ENCODE measurements around the gene DIABLO. TPM values are rescaled to one million over a fixed set of nuclear protein-coding genes. Genes with fewer than 3 reads are reported as not detected.

Gene DIABLO
- total RNA-seq, 6 donors from 2014 or later: 27.2 to 61.8 (median 42.1) TPM

DNA sequence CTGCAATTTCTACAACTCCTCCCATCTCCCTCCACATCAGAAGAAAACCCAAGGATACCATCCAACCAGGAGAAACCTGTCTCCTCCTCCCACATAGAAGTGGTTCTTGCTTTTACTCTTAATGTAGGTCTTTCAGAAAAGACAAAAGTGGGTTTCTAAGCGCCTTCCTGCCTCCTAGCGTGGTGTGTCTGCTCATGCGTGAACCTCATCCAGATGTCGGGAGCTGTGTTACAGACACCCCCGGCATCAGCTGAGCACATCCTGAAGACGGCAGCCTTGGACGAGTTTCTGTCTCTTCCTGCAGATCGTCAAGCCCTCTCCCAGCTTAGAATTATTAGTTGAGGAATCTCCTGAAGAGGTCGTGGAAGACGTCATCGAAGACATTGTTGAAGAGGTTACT lies 33.4 kb downstream of the DIABLO start:
- H3K4me3 ChIP-seq: no peak overlapping the region
- no peak for DNase-seq
- H3K9me3 ChIP-seq: no peaks in the 10 kb centered on the region
- H3K27ac ChIP-seq: no peak overlapping the region
- H3K4me1 ChIP-seq: peaks cover 0 to 2% (median 0%) of the 10 kb centered on the region in 4 donors
- WGBS, 2 donors: 82 to 88% methylated on average over 11 of the region's 11 CpGs
- TF ChIP-seq POLR2A (IDR thresholded peaks at IDR 0.05) (no peak), EP300 (IDR thresholded peaks at IDR 0.05) (no peak), POLR2AphosphoS5 (IDR thresholded peaks at IDR 0.05) (no peak)
- TF ChIP-seq, protein P1, sequence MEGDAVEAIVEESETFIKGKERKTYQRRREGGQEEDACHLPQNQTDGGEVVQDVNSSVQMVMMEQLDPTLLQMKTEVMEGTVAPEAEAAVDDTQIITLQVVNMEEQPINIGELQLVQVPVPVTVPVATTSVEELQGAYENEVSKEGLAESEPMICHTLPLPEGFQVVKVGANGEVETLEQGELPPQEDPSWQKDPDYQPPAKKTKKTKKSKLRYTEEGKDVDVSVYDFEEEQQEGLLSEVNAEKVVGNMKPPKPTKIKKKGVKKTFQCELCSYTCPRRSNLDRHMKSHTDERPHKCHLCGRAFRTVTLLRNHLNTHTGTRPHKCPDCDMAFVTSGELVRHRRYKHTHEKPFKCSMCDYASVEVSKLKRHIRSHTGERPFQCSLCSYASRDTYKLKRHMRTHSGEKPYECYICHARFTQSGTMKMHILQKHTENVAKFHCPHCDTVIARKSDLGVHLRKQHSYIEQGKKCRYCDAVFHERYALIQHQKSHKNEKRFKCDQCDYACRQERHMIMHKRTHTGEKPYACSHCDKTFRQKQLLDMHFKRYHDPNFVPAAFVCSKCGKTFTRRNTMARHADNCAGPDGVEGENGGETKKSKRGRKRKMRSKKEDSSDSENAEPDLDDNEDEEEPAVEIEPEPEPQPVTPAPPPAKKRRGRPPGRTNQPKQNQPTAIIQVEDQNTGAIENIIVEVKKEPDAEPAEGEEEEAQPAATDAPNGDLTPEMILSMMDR (IDR thresholded peaks at IDR 0.05): no peak
- no peaks in the 10 kb centered on the region for H3K36me3 ChIP-seq
- H3K27me3 ChIP-seq: no peaks in the 10 kb centered on the region
- ATAC-seq (ENCODE audit: low FRiP score in 2 of 2): no peak

DNA sequence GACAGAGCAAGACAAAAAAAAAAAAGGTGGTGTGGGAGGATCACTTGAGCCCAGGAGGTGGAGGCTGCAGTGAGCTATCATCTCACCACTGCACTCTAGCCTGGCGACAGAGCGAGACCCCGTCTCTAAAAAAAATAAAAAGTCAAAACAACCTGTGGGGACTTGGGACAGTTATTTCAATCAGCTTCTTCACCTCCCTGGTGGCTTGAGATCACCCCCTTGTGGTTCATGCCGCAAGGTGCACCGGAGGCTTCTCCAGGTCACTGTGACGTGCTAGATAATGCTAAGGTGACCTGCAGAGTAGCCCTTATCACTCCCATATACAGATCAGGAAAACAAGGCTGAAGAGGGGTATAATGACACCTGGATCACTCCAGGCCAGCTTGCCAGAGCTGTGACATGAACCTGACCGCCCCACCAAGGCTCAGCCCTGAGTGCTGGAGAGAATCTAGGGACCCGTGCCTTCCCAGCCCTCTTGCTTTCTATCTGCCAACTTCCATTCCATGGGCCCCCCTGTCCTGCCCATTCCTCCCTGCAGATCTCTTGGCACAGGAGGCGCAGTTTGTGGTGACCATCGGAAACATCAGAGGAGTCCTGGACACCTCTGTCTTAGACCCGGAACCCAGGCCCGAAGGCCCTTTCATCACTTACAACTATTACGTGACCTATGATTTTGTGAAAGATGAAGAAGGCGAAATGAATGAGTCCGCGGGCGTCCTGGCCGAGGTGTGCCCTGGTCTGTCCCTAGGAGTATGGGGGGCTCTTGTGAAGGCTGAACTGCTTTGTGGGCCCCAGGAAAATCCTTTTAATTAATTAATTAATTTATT lies 34.8 kb downstream of the DIABLO start:
- TF ChIP-seq, protein P1 (IDR thresholded peaks at IDR 0.05): peak in 5 of 6 experiments; percentile 54 to 68 (median 56)
- TF ChIP-seq EP300 (IDR thresholded peaks at IDR 0.05): no peak
- Histone ChIP-seq H3K4me1 (peaks cover 0 to under 1% (median 0%) of the 10 kb centered on the region in 4 donors), H3K36me3 (no peaks in the 10 kb centered on the region), H3K27ac (no peak overlapping the region), H3K27me3 (no peaks in the 10 kb centered on the region), H3K4me3 (no peak overlapping the region), H3K9me3 (no peaks in the 10 kb centered on the region)
- ATAC-seq (ENCODE audit: low FRiP score in 2 of 2) (peak; percentile 59 to 61), DNase-seq (peak in 1 of 2 donors; percentile 52)
- 64 to 72% methylated on average over 16 to 18 of the region's 18 CpGs for WGBS, 2 donors

DNA sequence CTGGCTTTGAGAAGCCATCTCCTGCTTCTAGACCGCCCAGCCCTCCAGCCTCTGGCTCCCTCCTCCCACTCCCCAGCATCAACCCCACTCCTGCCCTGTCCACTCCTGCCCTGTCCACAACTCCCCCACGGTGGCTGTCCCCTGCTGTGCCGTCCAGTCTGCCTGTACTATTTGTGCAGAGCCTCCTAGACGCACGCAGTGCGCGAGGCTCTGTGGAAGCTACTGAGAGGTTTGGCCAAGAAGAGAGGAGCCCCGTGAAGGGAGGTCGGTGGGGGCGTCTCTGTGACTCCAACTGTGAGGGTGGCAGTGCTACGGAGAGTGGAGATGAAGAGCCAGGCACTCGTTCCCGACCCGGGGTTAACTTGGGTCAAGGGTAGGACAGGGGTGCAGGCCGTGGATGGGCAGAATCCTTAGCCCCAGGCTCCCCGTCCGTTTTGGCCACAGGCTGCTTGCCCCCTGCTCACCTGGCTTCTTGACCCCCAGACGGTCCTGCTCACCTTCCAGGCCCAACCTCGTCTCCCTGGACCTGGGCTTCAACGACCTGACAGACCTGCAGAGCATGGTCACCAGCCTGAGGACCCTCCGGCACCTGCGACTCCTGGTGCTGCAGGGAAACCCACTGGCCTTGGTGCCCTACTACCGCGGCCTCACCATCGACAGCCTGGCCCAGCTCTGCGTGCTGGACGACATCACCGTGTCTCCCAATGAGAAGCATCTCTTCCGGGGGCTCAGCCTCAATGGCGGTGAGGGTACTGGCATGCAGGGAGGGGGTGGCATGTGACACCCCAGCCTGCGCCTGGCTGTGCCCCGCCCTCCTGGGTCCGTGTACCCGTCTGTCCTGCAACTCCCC lies 36.0 kb downstream of the DIABLO start:
- H3K9me3 ChIP-seq: no peaks in the 10 kb centered on the region
- no peaks in the 10 kb centered on the region for H3K27me3 ChIP-seq
- TF ChIP-seq POLR2AphosphoS5 (IDR thresholded peaks at IDR 0.05) (no peak), POLR2A (IDR thresholded peaks at IDR 0.05) (no peak), EP300 (IDR thresholded peaks at IDR 0.05) (no peak)
- TF ChIP-seq, protein P1 (IDR thresholded peaks at IDR 0.05): no peak
- no peaks in the 10 kb centered on the region for H3K4me1 ChIP-seq
- no peak overlapping the region for H3K4me3 ChIP-seq
- no peaks in the 10 kb centered on the region for H3K36me3 ChIP-seq
- H3K27ac ChIP-seq: no peak overlapping the region
- ATAC-seq (ENCODE audit: low FRiP score in 2 of 2) (no peak), DNase-seq (peak in 1 of 2 donors; percentile 73)
- 82 to 89% methylated on average over 26 to 34 of the region's 34 CpGs for WGBS, 2 donors

DNA sequence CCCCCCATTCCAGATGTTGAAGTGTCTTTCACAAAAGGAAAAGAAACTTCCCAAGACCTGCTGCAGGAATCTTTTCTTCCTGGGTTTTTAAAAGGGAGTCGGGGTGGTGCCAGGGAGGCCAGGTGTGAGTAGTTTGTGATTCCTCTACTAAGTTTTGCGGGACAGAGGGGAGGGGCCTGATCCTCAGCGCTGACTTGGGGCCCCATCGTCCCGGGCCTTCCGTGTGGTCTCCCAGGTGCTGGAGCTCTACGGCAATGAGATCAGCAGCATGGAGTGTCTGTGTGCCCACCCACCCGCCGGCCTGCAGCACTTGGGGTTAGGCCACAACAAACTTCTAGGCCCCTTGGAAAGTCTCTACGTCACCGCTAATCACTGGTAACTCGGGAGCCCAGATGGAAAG lies 38.4 kb downstream of the DIABLO start:
- H3K4me3 ChIP-seq: no peak overlapping the region
- H3K36me3 ChIP-seq: no peaks in the 10 kb centered on the region
- no peak overlapping the region for H3K27ac ChIP-seq
- H3K9me3 ChIP-seq: no peaks in the 10 kb centered on the region
- ATAC-seq (ENCODE audit: low FRiP score in 2 of 2) (no peak), DNase-seq (no peak)
- peaks cover 0 to 13% (median 8%) of the 10 kb centered on the region in 4 donors for H3K4me1 ChIP-seq
- WGBS, 2 donors: 82 to 85% methylated on average over 12 of the region's 12 CpGs
- H3K27me3 ChIP-seq: peaks cover 0 to 2% (median 0%) of the 10 kb centered on the region in 4 donors
- TF ChIP-seq, protein P1 (IDR thresholded peaks at IDR 0.05): no peak
- TF ChIP-seq POLR2AphosphoS5 (IDR thresholded peaks at IDR 0.05) (no peak), POLR2A (IDR thresholded peaks at IDR 0.05) (no peak), EP300 (IDR thresholded peaks at IDR 0.05) (no peak)

Measured in upper lobe of left lung (tissue), 6 donors.